NOMO-1 treated with dmso at 0.1 percent for 144 hours (cell line): ENCODE results near the gene KCNG4.

Source experiments
- DNase-seq: peaks from one replicate; lab custom pipeline; 2025; ENCODE audit not compliant: unreplicated experiment; lab: John Stamatoyannopoulos, UW

KCNG4 gene, protein sequence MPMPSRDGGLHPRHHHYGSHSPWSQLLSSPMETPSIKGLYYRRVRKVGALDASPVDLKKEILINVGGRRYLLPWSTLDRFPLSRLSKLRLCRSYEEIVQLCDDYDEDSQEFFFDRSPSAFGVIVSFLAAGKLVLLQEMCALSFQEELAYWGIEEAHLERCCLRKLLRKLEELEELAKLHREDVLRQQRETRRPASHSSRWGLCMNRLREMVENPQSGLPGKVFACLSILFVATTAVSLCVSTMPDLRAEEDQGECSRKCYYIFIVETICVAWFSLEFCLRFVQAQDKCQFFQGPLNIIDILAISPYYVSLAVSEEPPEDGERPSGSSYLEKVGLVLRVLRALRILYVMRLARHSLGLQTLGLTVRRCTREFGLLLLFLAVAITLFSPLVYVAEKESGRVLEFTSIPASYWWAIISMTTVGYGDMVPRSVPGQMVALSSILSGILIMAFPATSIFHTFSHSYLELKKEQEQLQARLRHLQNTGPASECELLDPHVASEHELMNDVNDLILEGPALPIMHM

DNA sequence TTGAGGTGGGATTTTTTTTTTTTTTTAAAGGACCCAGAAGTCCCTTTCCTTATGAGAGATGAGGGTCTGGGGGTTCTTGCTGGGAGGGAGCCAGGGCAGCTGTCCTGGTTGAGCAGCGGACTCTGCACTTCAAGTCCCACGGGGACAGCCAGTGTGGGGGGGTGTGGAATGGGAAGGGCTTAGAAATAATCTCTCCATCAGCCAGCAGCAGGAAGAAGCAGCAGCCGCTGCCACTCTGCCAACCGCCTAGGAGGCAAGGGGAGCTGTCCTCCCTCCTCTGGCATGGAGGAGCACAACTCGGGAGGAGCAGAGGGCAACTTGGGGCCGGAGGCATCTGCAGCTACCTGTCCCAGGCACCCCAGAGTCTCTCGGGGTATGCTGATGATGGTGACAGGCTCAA is at the start of gene KCNG4:
Gene KCNG4 (minus strand): TSS at position 104 of the 400 bp plus-strand sequence. CDS start 2,527 bp downstream, outside the sequence.
- no peak for DNase-seq

DNA sequence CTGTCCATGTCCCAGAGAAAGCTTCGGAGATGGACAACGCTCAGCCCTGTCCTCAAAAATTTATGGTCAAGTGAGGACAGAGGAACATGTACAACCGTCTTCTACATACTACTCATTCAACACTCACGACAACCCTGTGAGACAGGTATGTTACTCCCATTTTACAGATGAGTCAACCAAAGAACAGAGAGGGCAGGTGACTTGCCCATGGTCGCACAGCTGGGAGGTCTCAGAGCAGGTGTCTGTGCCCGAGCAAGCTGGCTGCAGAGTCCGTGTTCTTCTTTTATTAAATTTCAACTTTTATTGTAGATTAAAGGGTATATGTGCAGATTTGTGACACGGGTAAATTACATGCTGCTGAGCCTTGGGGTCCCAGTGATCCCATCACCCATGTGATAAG is 49.1 kb upstream of the KCNG4 start:
- DNase-seq: no peak

DNA sequence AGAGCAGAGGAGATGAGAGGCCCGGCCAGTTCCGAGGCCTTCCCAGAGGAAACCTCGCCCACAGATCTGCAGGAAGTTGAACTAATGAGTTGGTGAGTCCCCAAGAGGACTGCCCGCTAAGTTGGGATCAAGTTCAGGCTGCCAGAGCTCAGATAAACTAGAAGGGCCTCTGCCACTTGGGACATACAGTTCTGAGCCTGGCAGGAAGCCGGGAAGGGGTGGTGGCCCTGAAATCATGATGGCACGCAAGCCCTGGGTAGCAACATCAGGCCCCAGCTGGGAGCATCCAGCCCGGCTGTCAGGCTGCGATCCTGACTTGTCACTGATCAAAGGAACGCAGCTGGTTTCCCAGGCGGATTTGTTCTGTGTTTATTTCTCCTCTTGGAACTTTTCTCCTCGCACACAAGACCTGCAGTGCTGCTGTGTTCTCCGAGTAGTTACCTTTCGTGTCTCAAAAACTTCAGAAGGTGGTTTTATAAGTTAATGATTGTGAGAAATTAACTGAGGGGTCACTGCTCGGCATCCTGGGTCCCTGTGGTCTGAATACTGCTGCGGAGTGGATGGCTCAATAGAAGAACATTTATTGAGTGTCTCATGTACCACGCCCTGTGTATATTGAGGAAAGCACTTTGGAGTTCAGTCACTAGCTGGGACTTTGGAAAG is 46.9 kb upstream of the KCNG4 start:
- no peak for DNase-seq

DNA sequence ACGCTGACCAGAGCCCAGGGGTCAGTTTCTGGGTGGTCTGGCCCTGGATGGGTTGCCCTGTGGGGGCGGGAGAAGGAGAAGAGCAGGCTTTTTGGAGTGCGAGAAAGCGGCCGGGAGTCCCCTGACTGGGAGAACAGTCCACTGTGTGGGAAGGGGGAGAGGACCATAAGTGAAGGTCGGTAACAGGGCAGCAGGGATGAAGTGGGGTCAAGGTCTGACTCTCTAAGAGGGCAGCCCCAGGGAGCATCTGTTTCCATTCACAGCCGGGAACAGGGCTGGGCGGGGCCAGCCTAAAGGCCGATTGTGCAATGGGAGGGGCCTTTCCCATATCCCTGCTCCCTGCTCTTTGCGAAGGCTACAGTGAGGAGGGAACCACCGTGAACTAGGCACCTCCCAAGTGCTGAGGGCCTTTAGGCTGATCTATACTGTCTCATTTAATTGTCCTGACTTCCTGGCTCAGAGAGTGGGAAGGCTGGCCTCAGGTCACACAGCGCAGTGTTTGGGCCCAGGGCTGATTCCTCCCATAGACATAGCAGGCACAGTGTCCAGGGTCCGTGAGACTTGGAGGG is 44.4 kb upstream of the KCNG4 start:
- DNase-seq: no peak

DNA sequence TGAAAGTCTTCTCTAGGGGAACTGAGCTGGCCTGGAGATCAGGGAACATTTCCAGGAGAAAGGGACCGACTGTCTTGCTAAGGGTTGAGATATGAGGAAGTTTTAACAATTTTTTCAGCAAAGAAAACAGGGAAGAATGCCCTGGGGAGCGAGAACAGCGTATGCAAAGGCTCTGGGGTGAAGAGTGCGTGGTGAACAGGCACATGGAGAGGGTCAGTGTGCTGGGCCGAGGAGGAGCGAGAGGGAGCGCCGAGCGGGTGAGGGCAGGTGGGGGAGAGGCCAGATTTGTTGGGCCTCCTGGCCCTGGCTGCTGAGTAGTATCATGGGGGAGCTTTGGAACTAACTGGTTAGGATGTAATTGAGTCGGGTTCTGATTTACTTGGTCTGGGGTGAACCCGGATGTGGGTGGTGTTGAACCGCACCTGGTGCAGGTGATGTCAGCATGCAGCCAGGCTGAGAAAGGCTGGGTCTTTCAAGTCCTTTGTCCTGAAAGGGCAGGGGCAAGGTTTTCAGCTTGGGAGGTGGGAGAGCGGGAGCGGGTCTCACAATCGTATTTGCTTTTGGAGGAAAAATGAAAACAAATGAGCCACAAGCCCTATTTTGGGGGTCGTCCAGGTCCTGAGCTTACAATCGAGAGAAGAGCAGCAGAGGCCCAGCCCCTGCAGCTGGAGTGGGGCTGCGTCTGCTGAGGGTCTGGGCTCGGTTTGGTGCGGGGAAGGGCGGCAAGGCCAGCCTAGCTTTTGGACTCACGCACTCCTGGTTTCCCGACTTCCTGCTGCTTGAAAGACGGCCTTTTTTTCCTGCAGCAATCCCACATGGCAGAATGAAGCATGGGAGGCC is 43.7 kb upstream of the KCNG4 start:
- no peak for DNase-seq

DNA sequence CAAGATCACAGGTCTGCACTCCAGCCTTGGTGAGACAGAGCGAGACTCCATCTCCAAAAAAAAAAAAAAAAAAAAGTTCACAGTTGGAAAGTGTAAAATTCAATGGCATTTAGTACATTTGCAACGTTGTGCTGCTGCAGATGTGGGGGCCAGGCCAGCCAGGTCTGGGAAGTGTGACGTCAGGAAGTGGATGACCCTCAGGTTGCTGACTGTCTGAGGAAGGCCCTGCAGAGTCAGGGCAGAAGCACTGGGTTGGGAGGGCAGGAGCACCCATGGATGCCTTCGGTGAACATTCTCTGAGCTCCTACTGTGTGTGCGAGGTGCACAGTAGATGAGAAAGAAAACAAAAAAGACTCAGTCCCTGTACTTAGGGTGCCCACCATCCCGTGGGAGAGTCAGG is 42.7 kb upstream of the KCNG4 start:
- no peak for DNase-seq

DNA sequence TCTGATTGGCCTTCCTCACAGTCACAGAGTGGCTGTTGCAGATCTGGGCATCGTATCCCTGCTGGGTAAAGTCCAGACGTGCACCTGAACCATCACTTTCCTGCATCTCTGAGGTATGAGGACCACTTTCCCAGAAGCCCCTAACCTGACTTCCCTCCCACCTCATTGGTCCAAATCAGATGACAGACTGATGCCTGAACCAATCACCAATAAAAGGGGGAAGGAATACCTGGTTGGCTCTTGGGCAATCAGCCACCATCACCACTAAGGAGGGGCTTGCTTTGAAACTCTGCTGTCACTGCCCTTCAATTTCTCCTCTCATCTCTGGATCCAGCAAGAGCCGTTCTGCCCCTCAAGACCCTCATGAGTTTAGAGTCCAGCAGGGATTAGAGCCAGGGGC is 41.3 kb upstream of the KCNG4 start:
- no peak for DNase-seq

DNA sequence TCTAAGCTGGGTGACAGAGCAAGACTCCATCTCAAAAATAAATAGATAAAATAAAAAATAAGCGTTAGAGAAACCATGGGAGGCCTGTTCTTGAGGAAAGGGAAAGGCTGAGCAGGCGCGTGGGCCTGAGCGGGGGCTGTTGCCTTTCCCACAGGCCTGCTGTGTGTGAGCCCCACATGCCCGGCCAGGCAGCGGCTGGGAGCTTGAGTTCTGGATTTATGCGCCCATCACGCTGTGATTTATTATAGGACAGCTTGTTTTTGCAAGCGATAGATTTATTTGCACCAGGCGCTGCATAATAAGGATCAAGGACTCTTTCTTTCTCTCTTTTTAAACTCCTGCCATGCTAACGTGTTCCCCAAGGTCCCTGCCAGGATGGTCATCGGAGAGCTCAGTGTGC is 40.1 kb upstream of the KCNG4 start:
- no peak for DNase-seq

DNA sequence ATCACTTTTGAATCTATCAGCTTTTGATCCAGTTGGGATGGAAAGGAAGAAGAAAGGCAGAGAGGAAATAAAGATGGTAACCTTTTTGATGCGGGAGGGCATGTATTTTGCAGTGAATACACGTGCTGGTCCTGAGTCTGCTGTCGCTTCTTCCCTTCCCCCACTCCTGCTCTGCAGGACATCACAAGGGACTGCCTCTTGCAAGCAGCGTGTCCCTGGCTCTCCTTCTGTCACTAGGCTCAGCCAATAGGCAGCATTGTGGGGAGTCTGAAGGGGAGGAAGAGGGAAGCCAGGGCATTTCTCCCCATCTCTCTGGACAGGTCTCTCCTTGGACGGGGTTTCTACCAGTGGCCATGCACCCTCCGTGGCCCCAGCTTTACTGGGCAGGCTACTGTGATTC is 39.2 kb upstream of the KCNG4 start:
- no peak for DNase-seq

DNA sequence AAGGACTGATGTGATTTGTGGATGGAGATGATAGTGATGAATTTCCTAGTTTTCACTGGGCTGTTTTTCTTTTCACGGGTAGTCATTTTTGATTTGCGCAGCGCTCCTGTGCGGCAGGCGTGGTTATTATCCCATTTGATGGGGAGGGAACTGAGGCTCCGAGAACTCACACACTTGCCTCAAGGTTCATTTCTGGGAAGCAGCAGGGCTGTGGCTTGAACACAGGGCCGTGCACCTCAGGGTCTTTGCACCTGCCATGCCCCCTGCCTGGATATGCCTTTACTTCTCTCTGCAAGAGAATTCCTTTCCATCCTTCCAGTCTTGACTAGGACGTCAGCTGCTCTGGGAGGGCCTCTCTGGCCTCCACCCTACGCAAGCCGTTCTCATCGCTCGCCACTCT is 38.5 kb upstream of the KCNG4 start:
- DNase-seq: no peak

DNA sequence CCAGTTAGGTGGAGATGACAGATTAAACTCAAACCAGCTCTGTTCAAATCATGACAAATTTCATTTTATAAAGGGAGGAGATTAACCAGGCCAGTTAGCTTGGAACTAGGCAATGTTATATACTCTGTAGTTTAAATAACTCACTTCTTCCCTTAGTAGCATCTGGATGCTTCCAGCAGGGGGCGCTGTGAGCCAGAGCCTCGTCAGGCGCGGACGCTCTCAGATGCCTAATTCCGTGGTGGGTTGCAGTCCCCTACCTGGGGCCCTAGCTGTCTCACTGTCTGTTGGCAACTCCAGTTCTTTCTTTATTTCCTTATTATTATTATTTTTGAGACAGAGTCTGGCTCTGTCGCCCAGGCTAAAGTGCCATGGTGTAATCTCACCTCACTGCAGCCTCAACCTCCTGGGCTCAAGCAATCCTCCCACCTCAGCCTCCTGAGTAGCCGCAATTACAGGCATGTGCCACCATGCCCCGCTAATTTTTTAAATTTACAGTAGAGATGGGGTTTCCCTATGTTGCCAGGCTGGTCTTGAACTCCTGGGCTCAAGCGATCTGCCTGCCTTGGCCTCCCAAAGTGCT is 37.5 kb upstream of the KCNG4 start:
- no peak for DNase-seq

DNA sequence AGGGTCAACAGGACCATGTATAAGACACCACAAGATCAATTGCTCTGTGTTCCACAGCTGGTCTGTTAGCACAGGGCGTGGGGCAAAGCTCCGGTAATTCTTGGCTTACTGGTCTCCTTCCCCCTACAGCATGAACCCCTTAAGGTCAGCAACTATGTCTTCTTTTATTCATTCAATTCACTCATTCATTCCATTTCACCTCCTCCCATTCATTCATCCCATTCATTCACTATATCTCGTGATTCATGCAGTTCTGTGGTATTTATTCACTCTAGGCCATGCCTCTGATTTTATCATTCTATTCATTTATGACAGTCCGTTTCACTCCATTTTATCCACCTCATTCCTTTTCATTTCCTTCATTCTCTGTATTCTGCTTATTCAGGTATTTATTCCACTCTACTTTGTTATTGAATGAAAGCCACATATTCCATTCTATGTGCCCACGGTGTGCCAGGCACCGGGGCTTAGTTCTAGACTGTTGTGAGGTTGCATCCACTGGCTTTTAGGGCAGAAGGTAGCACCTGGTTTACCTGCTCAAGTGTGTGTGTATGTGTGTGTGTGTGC is 35.9 kb upstream of the KCNG4 start:
- DNase-seq: no peak

DNA sequence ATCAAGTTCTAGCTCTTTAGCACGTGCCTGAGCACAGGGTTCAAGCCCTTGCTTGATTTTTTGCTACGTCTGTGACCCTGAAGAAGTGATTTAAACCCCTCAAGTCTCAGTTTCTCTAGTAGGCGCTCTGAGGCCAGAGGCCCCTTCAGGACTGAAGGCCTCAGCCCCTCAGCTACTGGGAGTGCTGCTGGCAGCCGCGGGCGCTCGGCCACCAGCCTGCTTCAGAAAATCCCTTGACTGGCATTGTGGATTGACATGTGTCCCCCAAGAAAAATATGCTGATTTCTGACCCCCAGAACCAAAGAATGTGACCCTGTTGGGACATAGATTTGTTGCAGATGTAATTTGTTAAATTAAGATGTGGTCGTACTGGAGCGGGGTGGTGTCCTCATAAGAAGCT is 34.7 kb upstream of the KCNG4 start:
- no peak for DNase-seq

DNA sequence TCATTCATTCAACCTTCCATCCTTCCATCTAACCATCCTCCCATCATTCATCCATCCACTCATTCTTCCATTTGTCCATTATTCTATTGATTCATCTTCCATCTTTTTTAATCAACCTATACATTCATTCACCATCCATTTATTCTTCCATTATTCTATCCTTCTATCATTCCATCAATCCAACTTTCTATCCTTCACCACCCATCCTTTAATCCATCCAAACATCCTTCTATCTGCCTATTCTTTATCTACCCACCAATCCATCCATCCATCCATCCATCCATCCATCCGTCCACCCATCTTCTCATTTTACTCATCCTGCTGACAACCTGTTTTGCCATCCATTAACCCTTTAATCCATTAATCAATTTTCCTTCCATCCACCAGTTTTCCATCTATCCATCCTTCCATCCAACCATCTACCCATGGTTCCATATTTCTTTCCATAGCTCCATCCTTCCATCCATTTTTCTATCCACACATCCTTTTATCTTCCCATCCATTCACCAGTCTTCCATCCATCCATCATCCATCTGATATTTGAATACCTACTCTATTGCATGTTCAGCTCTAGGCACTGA is 33.0 kb upstream of the KCNG4 start:
- DNase-seq: no peak

DNA sequence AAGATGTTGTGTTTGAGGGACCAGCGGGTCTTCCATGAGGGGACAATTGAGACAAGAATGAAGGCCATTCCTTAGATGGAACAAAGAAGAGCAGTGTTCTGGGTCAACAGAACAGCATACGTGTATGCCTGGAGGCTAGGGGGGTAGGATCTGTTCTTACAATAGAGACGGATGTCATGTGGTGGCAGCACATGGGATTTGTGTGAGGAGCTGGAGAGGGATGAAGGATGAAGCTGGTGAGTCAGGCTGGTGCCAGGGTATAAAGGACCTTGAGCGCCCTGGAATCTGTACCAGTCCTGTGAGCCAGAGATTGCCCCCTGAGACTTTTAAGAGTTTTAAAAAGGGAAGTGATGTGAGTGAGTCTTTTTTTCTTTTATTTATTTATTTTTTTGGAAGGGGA is 32.1 kb upstream of the KCNG4 start:
- no peak for DNase-seq

DNA sequence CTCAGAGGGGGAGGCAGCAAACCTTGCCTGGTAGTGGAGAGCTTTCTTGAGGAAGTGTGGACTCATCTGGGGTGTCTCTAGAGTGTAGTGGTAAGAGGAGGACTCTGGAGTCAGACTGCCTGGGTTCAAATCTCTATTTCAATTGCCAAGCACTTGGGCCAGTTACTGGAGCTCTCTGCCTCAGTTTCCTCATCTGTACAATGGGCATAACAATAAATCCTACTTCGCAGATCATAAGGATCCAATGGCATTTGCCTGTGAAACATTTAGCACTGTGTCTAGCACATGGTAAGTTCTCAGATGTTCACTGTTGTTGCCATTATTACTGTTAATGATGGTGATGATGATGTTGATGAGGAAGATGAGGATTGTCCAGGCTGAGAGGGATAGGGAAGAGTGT is 31.2 kb upstream of the KCNG4 start:
- DNase-seq: no peak

DNA sequence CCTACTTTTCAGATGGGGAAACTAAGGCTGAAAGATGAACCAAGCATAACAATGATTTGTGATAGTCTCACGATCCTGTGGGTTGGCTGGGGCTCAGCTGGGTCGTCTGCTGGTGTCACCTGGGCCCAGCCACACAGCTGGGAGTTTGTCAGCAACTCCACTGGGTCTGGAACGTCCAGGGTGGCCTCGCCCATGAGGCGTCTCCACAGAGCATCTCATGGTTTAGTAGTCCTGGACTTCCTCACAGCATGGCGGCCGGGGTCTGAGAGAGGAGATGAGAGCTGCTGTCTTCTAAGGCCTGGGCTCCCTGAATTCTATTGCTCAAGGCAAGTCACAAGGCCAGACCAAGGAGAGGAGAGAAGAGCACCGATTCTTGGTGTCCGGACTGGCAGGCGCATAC is 30.7 kb upstream of the KCNG4 start:
- DNase-seq: no peak

DNA sequence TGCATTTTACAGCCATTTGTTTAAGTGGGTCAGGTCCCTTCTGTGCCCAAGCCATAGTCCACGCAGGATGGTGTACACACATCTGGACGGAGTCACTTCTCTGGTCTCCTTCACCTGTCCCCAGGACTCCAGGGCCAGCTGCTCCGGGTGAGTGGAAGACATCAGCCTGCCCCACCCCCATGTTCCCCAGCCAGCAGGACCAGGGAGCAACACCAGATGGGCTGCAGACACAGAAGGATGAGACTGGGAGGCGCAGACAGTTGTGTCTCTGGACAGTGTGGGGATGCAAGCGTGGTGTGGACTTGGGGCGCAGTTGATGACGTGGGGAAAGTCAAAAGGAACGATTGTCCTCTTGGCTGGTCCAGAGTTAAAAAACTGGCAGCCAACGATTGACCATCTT is 30.3 kb upstream of the KCNG4 start:
- no peak for DNase-seq

DNA sequence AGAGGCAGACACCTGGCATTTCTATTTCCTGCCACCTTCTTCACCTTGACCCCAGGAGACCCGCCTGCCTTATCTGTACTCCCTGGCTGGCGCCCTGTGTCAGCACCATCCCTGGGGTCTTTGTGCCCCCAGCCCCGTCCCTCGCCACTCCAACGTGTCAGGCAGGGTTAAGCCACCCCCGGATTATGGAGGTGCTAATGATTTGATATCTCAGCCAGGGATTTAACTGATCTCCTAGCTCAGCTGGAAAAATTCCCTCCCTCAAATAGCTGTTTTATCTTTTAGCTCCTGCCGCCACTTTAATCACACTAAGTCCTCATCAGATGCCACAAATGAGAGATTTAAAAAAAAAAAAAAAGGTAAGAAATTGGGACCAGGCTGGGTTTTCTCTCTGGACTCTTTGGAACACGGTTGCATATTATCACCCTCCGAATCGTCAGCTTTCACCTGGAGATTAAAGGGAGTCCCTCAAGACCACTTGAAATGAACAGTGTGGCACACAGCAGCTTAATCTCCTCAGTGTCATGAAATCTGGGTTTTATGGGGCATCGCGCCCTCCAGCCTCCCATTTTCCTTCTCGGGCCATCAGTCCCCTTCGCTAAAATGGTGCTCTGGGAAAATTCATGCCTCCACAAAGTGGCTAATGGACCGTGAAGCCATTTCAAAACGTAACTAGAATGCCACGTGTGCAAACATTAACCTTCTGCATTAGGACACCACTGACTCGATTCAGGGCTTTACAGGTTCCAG is 28.7 kb upstream of the KCNG4 start:
- DNase-seq: no peak

DNA sequence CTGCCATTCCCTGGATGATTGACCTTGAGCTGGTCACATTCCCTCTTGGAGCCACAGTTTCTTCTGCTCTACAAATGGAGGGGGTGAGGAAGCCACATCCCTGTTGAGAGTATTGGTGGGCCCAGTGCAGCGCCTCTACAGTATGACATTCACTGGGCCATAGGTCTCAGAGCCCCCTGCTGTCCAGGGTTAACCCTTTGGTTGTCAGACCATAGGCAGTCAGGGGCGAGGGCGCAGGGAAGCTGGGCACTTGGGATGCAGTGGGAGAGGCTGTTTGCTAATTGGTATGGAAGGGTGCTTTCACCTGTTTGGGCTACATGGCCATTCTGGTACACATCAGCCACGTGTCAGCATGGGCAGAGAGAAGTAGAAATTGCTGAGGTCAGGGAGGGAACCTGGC is 27.6 kb upstream of the KCNG4 start:
- no peak for DNase-seq
